GM19468 (cell line): ENCODE measurements around the gene SLAMF9.
A peak's percentile ranks its signal among the peaks of the same experiment; 100 is the strongest.

Experiments used
- ATAC-seq: cut with Tn5 transposase; IDR thresholded peaks from one replicate; pipeline ENCODE4 v1.9.1; 2021; ENCODE audit warnings: mild to moderate bottlenecking, moderate library complexity, moderate number of reproducible peaks; ENCODE audit not compliant: unreplicated experiment; ENCODE audit errors: extremely low read depth

The SLAMF9 gene

GRCh38 chr1:159935719-159936272 is 18.2 kb downstream of the SLAMF9 start:
- ATAC-seq: no peak

- no peak for ATAC-seq
Observed at GRCh38 chr1:159935305-159935704, 18.7 kb downstream of the SLAMF9 start.

- no peak for ATAC-seq
Observed at GRCh38 chr1:159934136-159935039, 19.6 kb downstream of the SLAMF9 start.

- no peak for ATAC-seq
Observed at GRCh38 chr1:159933347-159933746, 20.7 kb downstream of the SLAMF9 start.

GRCh38 chr1:159932296-159933285 is 21.4 kb downstream of the SLAMF9 start:
- no peak for ATAC-seq

- ATAC-seq: no peak
Observed at GRCh38 chr1:159931795-159932173, 22.3 kb downstream of the SLAMF9 start.

- no peak for ATAC-seq
Observed at GRCh38 chr1:159931101-159931794, 22.8 kb downstream of the SLAMF9 start.

- no peak for ATAC-seq
Observed at GRCh38 chr1:159930634-159931033, 23.4 kb downstream of the SLAMF9 start.

GRCh38 chr1:159930216-159930615 is 23.8 kb downstream of the SLAMF9 start:
- no peak for ATAC-seq

GRCh38 chr1:159929155-159930051 is 24.6 kb downstream of the SLAMF9 start:
- no peak for ATAC-seq

GRCh38 chr1:159928491-159929050 is 25.5 kb downstream of the SLAMF9 start:
- no peak for ATAC-seq

- no peak for ATAC-seq
Observed at GRCh38 chr1:159927849-159928431, 26.1 kb downstream of the SLAMF9 start.

- ATAC-seq: no peak
Observed at GRCh38 chr1:159927211-159927848, 26.7 kb downstream of the SLAMF9 start.

GRCh38 chr1:159925719-159926078 is 28.3 kb downstream of the SLAMF9 start:
- ATAC-seq: peak; percentile 0

- ATAC-seq: peak; percentile 69
Observed at GRCh38 chr1:159924791-159925718, 29.0 kb downstream of the SLAMF9 start, which contains the start of gene TAGLN2. Gene TAGLN2, minus strand, starts transcription at chr1:159925507. Its CDS starts 4,998 bp downstream, at chr1:159920509.

GRCh38 chr1:159924025-159924790 is 29.8 kb downstream of the SLAMF9 start:
- no peak for ATAC-seq
